ENCODE data around the gene OR10H1. TPM values are rescaled to one million over a fixed set of nuclear protein-coding genes. Genes with fewer than 3 reads are reported as not detected.

The OR10H1 gene
- total and polyA plus RNA-seq, 9 of the 15 experiments (the other 6 are each of a cell fraction or from before 2014, with no cell fraction given): not detected

GRCh38 chr19:15837221-15837731 lies 21.8 kb upstream of the OR10H1 start (continued):
- peak in 1 of 2 experiments; percentile 66 for TF ChIP-seq AFF1 (IDR thresholded peaks at IDR 0.05; ENCODE audit: low read depth in 1 of 2, partially characterized antibody in 2 of 2)
- no peak for TF ChIP-seq HMBOX1 (IDR thresholded peaks at IDR 0.05)
- no peak for TF ChIP-seq NFIC (IDR thresholded peaks at IDR 0.05)
- TF ChIP-seq ZNF395 (CRISPR knock-in tag; IDR thresholded peaks at IDR 0.05): peak; percentile 13; the same call in 1 of the 2 replicates
- TF ChIP-seq FOXA3 (CRISPR knock-in tag; conservative IDR thresholded peaks at IDR 0.05 in 1 of 2, IDR thresholded peaks at IDR 0.05 in 1 of 2): 0 out of 4 replicates have a peak, but pooled peaks of 1 of the 2 experiments have one; percentile 20
- no peak for TF ChIP-seq PBX2 (CRISPR knock-in tag; IDR thresholded peaks at IDR 0.05; ENCODE audit: low read depth)
- peak; percentile 89 for TF ChIP-seq PBX2 (tag; conservative IDR thresholded peaks at IDR 0.05; ENCODE audit: low read depth)
- no peak for TF ChIP-seq MAFK (IDR thresholded peaks at IDR 0.05; ENCODE audit: low read length)
- no peak for TF ChIP-seq PHF21A (IDR thresholded peaks at IDR 0.05; ENCODE audit: borderline replicate concordance, low read depth)
- TF ChIP-seq CBX3 (IDR thresholded peaks at IDR 0.05; ENCODE audit: borderline replicate concordance in 1 of 2, low read length in 2 of 2): no peak
- TF ChIP-seq ZNF239 (CRISPR knock-in tag; IDR thresholded peaks at IDR 0.05): no peak
- no peak for TF ChIP-seq ZNF212 (CRISPR knock-in tag; IDR thresholded peaks at IDR 0.05)
- TF ChIP-seq ZNF609 (CRISPR knock-in tag; IDR thresholded peaks at IDR 0.05; ENCODE audit: borderline replicate concordance): 0 out of 2 replicates have a peak, but pooled peaks have one; percentile 27
